Ishikawa (cell line): ENCODE data around the gene GUCA2B.

Experiments used
- EP300 ChIP-seq: IDR thresholded peaks from 2 replicates; pipeline ENCODE4 v1.6.1; 2012; ENCODE audit warnings: borderline replicate concordance
- FOXM1 ChIP-seq: IDR thresholded peaks from 2 replicates; pipeline ENCODE4 v1.6.1; 2012; ENCODE audit warnings: low read depth, borderline replicate concordance
- NFIC ChIP-seq: IDR thresholded peaks from 2 replicates; pipeline ENCODE4 v1.6.1; 2012
- RAD21 ChIP-seq: IDR thresholded peaks from 2 replicates; pipeline ENCODE4 v1.6.1; 2012; ENCODE audit warnings: low read depth
- TAF1 ChIP-seq: IDR thresholded peaks from 2 replicates; pipeline ENCODE4 v1.6.1; 2012; ENCODE audit warnings: low read depth, mild to moderate bottlenecking
- TCF12 ChIP-seq: IDR thresholded peaks from 2 replicates; pipeline ENCODE4 v1.6.1; 2012; ENCODE audit warnings: low read depth
- YY1 ChIP-seq: IDR thresholded peaks from 2 replicates; pipeline ENCODE4 v1.6.1; 2012; ENCODE audit warnings: low read depth
- TF ChIP-seq, protein P1 (sequence below): IDR thresholded peaks from 2 replicates; pipeline ENCODE4 v1.6.1; 2012; ENCODE audit warnings: low read depth, mild to moderate bottlenecking

DNA sequence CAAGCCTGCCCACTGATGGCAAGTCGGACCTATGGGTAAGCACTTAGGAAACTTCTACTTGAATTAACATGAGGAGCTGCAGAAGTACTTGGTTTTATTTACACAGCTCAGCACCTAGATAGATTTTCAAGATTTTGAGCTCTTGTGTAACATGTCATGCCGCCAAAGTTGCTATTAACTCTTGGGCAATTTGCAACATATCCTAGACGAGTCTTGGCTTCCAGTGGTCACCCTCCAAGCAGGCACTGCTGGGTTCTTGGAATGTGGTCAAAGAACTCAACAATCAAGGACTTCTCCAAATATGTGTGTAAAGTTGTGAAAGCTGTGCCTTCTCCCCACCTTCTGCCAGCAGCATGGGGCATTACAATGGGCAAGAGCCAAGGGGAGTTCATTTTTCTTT is 17.8 kb upstream of the GUCA2B start:
- TF ChIP-seq YY1 (no peak), NFIC (peak; percentile 64), RAD21 (no peak), EP300 (peak; percentile 65; the same call in 1 of the 2 replicates), TAF1 (no peak), TCF12 (no peak), FOXM1 (no peak)
- TF ChIP-seq, protein P1, sequence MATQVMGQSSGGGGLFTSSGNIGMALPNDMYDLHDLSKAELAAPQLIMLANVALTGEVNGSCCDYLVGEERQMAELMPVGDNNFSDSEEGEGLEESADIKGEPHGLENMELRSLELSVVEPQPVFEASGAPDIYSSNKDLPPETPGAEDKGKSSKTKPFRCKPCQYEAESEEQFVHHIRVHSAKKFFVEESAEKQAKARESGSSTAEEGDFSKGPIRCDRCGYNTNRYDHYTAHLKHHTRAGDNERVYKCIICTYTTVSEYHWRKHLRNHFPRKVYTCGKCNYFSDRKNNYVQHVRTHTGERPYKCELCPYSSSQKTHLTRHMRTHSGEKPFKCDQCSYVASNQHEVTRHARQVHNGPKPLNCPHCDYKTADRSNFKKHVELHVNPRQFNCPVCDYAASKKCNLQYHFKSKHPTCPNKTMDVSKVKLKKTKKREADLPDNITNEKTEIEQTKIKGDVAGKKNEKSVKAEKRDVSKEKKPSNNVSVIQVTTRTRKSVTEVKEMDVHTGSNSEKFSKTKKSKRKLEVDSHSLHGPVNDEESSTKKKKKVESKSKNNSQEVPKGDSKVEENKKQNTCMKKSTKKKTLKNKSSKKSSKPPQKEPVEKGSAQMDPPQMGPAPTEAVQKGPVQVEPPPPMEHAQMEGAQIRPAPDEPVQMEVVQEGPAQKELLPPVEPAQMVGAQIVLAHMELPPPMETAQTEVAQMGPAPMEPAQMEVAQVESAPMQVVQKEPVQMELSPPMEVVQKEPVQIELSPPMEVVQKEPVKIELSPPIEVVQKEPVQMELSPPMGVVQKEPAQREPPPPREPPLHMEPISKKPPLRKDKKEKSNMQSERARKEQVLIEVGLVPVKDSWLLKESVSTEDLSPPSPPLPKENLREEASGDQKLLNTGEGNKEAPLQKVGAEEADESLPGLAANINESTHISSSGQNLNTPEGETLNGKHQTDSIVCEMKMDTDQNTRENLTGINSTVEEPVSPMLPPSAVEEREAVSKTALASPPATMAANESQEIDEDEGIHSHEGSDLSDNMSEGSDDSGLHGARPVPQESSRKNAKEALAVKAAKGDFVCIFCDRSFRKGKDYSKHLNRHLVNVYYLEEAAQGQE: no peak
